ENCODE results near the gene TMC5.

TMC5 gene

DNA sequence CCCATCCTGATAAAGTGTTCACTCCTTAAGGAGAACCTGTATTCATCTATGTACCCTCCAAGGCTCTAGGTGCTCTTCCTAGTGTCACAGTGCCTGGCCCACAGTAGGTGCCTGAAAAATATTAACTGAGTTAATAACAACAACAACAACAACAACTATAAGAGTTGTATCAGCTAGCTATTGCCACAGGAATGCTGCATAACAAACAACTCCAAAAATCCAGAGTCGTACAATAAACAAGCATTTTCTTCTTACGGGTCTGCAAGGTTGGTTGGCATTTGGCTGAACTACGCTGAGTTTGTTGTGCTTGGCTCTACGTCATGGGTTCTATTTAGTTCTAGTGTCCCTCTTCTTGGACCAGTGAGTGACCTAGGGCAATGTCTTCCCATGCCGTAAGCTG is 29.2 kb downstream of the TMC5 start:
- DNase-seq: no peak

DNA sequence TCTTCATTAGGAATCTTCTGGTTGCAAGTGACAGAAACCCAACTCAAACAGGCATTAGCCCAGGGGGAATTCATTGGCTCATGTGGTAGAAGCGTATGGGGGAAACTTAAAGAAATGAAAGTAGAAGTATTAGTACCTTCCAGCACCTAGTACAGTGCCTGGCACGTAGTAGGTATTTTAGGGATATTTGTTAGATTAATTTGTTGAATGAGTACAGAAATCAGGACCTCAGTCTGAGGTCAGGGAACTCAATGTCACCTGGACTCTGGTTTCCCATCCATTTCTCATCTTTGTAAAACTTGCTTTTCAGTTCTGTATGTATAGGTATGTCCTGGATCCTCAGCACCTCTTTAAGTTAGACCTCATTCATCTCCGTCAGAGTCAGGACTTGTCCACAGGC is 32.5 kb downstream of the TMC5 start:
- intact Hi-C loops (cut with DNase I): no loop called here
- no peak for DNase-seq

More for the DNA sequence above, 29.2 kb downstream of the TMC5 start:
- intact Hi-C loops (cut with DNase I): no loop called here

DNA sequence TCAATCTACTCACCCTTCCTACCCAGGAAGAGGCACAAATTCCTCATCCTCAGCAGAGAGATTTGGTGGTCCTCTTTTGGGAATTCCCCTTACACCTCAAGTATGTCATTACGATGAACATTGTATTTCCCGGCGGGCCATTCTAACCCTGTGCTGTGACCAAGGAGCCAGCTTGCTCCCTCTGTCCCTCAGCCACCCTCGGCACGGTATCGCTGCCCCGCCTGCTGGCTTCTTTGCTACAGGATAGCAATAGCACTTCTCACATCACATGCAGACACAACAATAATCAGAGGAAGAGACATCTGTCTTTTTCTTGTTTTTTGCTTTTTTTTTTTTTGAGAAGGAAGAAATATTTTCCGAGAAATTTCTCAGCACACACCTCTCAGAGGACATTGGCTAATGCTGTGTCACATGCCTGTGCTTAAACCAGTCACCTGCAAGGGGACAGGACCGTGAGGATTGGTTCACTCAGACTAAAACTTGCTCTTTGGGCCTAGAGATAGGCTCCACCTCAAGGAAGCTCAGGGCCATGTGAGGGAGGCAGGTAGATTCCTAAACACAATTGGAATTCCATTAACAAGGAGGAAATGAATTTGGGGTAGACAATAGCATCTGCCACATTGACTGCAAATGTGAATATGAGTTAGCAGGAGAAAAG is 41.2 kb downstream of the TMC5 start:
- intact Hi-C loops (cut with DNase I): no loop called here
- DNase-seq: no peak

DNA sequence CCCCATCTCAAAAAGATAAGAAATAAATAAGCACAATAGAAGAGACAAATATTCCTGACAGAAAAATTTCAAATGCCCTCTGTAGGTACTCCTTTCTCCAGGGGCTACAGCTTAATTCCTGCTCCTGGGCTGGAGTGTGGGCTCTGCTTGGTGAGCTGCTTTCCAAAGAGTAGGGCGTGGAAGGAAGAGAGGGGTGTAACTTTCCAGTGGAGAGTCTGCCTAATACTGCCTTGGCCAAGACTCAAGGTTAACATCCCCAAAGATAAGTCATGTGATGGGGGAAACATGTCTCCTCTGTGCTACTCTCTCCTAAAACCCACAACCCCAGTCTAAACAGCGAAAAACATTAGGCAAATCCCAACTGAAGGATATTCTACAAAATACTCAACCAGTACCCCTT is 42.7 kb downstream of the TMC5 start:
- intact Hi-C loops (cut with DNase I): no loop called here
- DNase-seq: no peak

DNA sequence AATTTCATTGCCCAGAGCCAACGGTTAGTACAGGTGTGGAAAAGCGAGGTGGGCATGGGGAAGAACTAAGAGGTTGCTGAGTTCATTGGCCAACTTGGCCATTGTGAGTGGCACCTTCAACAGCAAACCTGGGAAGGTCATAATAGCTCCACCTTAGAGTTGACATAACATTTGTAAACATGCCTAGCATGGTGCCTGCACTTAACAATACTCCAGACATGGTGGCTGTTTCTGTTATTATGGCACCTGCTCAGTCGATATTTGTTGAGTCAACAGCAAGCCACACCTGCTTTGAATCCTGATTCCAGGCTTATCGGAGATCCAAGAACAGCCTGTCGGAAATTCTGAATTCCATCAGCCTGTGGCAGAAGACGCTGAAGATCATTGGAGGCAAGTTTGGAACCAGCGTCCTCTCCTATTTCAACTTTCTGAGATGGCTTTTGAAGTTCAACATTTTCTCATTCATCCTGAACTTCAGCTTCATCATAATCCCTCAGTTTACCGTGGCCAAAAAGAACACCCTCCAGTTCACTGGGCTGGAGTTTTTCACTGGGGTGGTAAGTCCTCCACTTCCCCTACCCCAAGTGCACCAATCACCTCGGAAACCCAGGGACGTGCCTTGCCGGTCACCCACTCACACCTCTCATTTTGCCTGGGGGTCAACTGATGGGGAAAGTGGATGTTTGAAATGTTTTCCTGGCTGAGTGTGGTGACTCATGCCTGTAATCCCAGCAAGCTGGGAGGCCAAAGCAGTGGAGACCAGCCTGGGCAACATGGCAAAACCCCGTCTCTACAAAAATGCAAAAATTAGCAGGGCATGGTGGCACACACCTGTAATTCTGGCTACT is 46.0 kb downstream of the TMC5 start:
- intact Hi-C loops (cut with DNase I): no loop called here
- DNase-seq: no peak

DNA sequence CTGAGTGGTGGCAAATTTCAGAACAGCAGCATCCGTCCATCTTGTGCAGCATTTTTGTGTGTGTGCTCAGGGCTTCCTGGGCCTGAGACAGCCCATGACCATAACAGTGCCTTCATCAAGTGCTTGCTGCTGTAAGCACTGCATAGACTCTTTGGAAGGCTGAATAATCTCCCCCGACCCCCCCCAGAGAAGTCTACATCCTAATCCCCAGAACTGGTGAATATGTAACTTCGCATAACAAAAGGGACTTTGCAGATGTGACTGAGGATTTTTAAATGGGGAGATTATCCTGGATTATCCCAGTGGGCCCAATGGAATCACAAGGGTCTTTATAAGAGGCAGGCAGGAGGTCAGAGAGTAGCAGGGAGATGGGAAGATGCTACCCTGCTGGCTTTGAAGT is 50.6 kb downstream of the TMC5 start:
- intact Hi-C loops (cut with DNase I): no loop called here
- no peak for DNase-seq

DNA sequence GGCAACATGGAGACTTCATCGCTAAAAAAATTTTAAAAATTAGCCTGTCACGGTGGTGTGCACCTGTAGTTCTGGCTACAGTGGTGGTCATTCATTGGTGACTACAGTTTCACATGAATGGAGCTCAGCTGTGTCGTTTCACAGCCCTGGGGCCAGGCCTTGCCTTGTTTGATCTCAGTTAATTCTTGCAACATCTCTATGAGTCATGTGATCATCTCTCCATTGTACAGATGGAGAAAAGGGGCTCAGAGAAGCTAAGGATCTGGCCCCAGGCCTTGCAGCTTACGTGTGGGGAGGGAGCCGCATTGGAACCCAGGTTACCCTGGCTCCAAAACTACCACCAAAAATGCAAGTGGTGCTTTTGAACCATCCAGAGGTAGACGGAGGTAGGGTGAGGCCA is 54.8 kb downstream of the TMC5 start:
- intact Hi-C loops (cut with DNase I): no loop called here
- no peak for DNase-seq

DNA sequence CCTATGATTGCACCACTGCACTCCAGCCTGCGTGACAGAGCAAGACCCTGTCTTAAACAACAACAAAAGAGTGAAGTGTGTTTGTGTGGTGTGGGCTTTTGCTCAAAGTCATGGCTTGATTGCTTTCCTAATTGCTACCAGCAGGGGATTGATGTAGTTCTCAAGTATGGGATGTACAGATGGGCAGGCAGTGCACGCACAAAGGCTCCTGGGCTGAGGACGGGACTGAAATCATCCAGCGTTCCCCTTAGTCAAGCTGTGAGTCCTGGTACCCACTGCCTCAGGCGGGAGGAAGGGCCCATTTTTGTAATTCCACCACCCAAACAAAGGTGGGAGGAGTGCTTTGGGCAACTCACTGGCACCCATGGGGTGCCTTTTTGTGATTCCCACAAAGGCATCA is 56.9 kb downstream of the TMC5 start:
- intact Hi-C loops (cut with DNase I): no loop called here
- no peak for DNase-seq

DNA sequence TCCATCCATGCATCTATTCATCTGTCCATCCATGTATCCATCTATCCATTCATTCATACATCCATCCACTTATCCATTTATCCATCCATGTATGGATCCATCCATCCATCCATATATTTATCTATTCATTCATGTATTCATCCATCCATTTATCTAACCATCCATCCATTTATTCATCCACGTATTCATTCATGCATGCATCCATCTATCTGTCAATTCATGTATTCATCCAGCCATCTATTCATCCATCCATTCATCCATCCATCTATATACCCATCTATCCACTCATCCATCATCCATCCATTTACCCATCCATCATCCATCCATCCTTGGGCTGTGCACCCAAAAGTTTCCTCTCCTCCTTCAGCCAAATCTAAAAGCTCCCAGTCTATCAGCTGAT is 60.8 kb downstream of the TMC5 start:
- no peak for DNase-seq
- intact Hi-C loops (cut with DNase I): no loop called here

DNA sequence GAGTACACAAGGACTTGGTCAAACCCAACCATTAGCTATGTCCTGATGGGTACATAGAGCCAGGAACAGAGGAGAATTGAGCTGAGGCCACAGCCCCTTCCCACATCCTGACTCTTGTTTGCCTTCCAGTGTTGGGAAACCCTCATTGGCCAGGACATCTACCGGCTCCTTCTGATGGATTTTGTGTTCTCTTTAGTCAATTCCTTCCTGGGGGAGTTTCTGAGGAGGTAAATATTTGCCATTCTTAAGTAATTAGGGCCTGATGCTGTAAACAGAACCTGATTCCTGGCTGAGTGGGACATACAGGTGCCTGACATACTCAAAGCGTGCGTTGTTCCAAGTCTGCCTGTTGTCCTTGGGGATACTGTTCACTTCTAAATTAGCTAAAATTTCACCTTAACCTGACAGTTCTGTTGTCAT is 61.6 kb downstream of the TMC5 start:
- DNase-seq: no peak

DNA sequence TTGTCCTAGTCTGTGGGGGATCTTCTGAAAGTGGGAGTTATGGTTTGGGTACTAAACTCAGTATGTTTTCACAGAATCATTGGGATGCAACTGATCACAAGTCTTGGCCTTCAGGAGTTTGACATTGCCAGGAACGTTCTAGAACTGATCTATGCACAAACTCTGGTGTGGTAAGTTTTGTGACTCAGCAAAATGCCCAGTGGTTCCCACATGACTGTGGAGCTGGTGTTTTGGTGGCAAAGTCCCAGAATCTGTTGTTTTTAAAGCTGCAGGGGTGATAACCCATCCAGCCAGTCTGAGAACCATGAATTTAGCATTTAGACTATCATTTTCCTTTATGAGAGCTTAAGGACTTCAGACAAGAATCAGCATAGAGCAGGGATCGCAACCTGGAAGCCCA is 63.6 kb downstream of the TMC5 start:
- intact Hi-C loops (cut with DNase I): no loop called here
- DNase-seq: no peak

More for the DNA sequence above, 61.6 kb downstream of the TMC5 start:
- intact Hi-C loops (cut with DNase I): no loop called here

DNA sequence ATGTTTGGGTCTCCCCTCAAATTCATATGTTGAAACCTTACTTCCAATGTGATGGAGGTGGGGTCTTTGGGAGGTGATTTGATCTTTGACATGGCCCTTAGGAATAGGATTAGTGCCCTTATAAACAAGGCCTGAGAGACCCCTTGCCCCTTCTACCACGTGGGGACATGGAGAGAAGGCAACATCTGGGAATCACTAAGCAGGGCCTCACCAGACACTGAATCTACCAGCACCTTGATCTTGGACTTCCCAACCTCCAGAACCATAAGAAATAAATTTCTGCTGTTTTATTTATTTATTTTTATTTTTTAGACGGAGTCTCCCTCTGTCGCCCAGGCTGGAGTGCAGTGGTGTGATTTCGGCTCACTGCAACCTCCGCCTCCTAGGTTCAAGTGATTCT is 64.1 kb downstream of the TMC5 start:
- DNase-seq: peak in 1 of 10 donors; percentile 4
- intact Hi-C loops (cut with DNase I): no loop called here

DNA sequence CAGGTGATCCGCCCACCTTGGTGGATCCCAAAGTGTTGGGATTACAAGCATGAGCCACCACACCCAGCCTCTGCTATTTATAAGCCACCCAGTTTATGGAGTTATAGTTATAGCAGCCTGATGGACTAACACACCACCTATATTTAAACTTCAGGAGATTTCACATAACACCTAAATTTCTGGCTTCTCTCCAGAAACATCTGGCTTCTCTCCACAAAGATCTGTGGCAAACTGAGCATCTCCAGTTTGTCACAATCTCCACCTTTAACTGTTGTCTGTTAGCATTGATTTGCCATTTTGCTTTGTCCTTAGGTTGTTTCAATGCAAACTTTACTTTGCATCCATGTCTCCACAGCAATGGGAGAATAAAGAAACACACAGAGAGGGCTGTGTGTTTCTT is 64.6 kb downstream of the TMC5 start:
- no peak for DNase-seq
- intact Hi-C loops (cut with DNase I): no loop called here

DNA sequence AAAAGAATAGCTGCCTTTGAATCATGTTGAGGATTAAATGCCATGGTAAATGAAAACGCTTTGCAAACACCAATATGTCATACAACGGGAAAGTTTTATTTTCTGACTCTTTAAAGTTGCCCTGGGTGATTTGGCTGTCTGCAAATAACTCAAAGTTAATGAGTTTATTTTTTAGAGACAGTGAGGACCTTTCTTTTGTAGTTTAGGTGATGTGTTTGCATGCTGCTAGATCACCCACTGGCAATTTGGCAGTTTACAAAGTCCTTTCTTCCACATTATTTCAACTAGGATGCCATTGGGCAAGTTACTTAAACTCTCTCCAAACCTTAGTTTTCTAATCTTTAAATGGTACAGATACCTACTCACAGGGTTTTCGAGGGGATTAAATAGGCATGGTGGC is 66.4 kb downstream of the TMC5 start:
- no peak for DNase-seq
- intact Hi-C loops (cut with DNase I): no loop called here

DNA sequence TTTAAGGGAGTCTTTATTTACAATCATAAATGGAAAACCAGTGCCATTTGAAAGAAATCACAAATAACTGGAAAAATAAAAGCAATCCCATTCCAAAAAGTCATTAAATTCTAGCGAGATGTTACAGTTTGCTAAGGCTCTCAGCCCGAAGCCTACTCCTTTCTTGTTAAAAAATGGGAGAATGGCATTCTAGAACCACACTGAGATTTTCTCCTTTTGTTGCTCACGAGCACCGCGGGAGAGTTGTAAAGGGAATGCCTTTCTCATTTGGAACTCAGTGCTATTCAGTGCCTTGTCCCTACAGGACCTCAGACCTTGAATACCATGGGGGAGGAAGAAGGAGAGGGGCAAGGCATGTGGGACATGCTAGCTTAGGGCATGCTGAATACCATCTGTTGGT is 67.9 kb downstream of the TMC5 start:
- intact Hi-C loops (cut with DNase I): no loop called here
- no peak for DNase-seq

DNA sequence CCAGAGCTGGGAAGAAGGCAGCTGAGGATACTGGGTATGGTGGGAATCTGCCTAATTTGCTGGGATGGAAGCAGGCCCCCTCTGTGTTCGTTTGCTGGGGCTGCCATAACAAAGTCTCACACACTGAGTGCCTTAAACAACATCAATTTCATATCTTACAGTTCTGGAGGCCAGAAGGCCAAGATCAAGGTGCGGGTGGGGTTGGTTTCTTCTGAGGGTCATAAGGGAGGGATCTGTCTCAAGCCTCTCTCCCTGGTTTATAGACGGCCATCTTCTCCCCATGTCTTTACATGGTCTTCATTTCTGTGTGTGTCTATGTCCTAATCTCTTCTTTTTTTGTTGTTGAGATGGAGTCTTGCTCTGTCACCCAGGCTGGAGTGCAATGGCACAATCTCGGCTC is 68.4 kb downstream of the TMC5 start:
- intact Hi-C loops (cut with DNase I): no loop called here
- no peak for DNase-seq

DNA sequence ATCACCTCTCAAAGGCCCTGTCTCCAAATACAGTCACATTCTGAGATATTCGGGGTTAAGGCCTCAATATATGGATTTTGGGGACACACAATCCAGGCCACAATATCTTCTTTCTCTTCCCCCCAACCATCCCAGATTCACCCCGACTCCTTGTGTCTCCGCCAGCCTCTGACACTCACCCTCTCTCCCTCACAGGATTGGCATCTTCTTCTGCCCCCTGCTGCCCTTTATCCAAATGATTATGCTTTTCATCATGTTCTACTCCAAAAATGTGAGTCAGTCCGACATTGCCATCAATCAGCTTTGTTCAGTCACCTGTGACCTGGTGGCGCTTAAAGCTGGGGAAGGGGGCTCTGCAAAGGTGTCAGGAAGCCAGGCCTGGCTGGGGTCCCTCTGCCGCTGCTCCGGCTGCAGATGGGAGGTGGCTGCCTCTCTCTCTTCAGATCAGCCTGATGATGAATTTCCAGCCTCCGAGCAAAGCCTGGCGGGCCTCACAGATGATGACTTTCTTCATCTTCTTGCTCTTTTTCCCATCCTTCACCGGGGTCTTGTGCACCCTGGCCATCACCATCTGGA is 69.2 kb downstream of the TMC5 start:
- intact Hi-C loops (cut with DNase I): no loop called here
- no peak for DNase-seq

DNA sequence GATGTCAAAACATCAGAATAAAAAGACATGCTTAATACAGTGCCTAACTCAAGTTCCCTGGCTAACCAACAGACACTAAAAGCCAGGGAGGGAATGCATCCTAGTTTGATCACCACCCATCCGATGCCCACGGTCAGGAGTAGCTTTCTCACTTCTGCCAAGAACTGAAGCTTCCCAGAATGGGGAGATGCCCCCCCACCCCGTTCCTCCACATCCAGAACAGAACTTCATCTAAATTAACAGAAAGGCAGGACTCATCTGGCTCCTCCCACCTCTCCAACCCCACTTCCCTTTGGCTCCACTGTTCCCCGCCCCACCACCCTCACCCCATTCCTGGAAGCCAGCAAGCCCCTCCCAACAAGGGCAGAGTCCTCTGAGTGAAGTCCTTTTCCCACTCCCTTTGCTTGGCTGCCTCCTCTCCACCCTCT is 70.5 kb downstream of the TMC5 start:
- intact Hi-C loops (cut with DNase I): no loop called here
- DNase-seq: no peak

DNA sequence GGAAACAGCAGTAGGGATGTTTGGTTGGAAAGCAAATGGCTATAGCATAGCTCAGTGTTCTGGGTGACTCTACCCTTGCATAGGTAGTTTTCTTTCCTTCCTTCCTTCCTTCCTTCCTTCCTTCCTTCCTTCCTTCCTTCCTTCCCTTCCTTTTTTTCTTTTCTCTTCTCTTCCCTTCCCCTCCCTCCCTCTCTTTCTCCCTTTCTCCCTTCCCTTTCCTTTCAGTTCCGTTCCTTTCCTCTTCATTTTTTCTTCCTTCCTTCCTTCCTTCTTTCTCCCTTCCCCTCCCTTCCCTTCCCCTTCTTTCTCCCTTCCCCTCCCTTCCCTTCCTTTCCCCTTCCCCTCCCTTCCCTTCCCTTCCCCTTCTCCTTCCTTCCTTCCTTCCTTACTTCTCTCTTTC is 72.9 kb downstream of the TMC5 start:
- intact Hi-C loops (cut with DNase I): no loop called here

DNA sequence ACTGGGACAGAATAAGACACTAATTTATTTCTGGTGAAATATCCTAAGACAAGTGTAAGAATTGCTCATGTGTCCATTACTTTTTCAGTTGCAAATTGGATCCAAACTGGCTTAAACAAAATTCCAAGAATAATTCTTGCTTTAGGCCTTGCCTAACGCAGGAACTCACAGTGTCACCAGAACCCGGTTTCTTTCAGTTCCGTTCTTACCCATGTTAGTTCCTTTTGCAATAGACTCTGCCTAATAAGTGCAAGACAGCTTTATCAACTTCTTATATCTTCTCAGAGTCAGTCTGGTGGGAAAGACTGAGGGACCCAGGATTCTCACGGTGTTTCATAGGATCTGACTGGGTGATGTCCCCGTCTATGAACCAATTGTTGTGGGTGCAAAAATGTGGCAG is 79.5 kb downstream of the TMC5 start:
- no peak for DNase-seq
- intact Hi-C loops (cut with DNase I): no loop called here

More for the DNA sequence above, 72.9 kb downstream of the TMC5 start:
- DNase-seq: no peak

DNA sequence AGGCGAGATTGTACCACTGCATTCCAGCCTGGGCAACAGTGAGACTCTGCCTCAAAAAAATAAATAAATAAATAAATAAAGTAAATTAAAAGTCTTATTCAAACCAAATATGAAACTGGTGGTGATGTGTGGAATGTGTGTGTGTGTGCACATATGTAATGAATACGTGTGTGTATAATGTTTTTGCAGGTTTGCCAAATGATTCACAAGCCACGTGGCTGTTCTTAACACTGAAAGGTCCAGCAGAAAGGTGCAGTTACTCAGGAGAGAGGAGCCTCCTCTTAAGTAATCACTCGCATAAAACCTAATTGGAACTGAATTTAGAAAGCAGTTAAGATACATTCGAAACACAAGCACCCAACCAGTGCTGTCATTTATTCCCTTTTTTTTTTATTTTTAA is 81.3 kb downstream of the TMC5 start:
- intact Hi-C loops (cut with DNase I): no loop called here

DNA sequence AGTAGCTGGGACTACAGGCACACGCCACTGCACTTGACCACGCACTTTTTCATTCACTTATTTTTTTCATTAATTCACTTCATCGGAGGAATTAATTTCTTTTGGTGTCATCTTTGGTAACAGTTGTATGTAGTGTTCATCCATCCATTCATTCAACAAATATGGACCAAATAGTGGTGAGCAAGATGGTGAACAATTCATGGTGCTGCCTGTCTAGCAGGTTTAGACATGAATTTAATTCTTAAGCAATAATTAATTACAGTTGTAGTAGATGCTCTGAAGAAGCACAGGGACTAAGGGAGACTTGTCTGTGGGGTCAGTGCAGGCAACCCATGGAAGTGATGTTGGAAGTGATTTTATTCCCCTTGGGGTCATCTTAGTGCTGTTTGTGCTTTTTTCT is 81.8 kb downstream of the TMC5 start:
- no peak for DNase-seq
- intact Hi-C loops (cut with DNase I): no loop called here

More for the DNA sequence above, 81.3 kb downstream of the TMC5 start:
- no peak for DNase-seq

All from posterior cingulate gyrus (tissue), 11 donors.